ENCODE measurements around the gene ZNF133.

The ZNF133 gene

DNA sequence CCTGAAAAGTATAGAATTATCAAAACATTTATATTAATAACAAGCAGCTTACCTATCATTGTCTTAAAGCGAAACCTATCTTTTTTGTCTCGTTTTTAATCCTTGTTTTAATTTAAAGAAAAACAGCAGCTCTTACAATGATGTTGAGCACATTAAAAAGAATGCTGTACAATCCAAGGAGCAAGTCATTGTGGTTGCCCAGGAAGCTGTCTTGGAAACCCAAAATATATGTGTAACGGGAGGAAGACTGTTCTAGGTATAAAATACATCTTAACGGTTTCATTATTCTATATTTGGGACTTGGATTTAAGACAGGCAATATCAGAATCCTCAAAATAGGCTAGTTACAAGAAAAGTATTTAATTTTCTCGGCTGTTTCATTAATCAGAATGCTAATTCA is 21.7 kb downstream of the ZNF133 start:
- H3K9me3 ChIP-seq (ENCODE audit: insufficient read depth, low read length), result no peaks in the 10 kb centered on the region
- H3K36me3 ChIP-seq (replicated peaks; ENCODE audit: low read depth, low read length), result peaks cover 9% of the 10 kb centered on the region

DNA sequence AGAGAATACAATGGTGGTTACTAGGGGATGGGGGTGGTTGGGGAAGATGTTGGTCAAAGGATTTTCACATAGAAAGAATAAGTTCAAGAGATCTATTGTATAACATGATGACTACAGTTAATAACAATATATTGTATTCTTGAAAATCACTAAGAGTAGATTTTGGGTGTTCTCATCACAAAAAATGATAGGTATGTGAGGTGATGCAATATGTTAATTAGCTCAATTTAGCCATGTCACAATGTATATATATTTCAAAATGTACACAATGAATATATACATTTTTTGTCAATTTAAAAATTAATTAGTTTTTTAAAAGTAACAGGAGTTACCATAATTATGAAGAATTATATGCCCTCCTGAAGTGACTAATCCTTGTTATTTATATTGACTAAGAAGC is 22.3 kb downstream of the ZNF133 start:
- Histone ChIP-seq H3K9ac (ENCODE audit: low read length) (no peak overlapping the region), H3K79me2 (ENCODE audit: low read length) (no peaks in the 10 kb centered on the region), H3K27me3 (ENCODE audit: low read depth, low read length) (no peaks in the 10 kb centered on the region), H3K4me3 (ENCODE audit: low read length) (no peak overlapping the region), H2AFZ (ENCODE audit: low read depth, low read length) (no peak overlapping the region), H3K4me2 (ENCODE audit: low read length) (no peak overlapping the region), H4K20me1 (ENCODE audit: insufficient read depth, low read length) (no peaks in the 10 kb centered on the region), H3K4me1 (ENCODE audit: low read length) (no peaks in the 10 kb centered on the region), H3K9me3 (ENCODE audit: insufficient read depth, low read length) (no peaks in the 10 kb centered on the region), H3K36me3 (replicated peaks; ENCODE audit: low read depth, low read length) (peaks cover 9% of the 10 kb centered on the region), H3K27ac (ENCODE audit: low read length) (no peak overlapping the region)
- TF ChIP-seq, protein P1, sequence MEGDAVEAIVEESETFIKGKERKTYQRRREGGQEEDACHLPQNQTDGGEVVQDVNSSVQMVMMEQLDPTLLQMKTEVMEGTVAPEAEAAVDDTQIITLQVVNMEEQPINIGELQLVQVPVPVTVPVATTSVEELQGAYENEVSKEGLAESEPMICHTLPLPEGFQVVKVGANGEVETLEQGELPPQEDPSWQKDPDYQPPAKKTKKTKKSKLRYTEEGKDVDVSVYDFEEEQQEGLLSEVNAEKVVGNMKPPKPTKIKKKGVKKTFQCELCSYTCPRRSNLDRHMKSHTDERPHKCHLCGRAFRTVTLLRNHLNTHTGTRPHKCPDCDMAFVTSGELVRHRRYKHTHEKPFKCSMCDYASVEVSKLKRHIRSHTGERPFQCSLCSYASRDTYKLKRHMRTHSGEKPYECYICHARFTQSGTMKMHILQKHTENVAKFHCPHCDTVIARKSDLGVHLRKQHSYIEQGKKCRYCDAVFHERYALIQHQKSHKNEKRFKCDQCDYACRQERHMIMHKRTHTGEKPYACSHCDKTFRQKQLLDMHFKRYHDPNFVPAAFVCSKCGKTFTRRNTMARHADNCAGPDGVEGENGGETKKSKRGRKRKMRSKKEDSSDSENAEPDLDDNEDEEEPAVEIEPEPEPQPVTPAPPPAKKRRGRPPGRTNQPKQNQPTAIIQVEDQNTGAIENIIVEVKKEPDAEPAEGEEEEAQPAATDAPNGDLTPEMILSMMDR (IDR thresholded peaks at IDR 0.05; ENCODE audit: low read depth, low read length), result no peak
- no peak for TF ChIP-seq EZH2phosphoT487 (IDR thresholded peaks at IDR 0.05; ENCODE audit: low read depth)

More for the DNA sequence above, 21.7 kb downstream of the ZNF133 start:
- Histone ChIP-seq H3K79me2 (ENCODE audit: low read length) (no peaks in the 10 kb centered on the region), H3K4me2 (ENCODE audit: low read length) (no peak overlapping the region), H3K27me3 (ENCODE audit: low read depth, low read length) (no peaks in the 10 kb centered on the region), H3K4me1 (ENCODE audit: low read length) (no peaks in the 10 kb centered on the region), H3K9ac (ENCODE audit: low read length) (no peak overlapping the region), H2AFZ (ENCODE audit: low read depth, low read length) (no peak overlapping the region), H3K27ac (ENCODE audit: low read length) (no peak overlapping the region), H4K20me1 (ENCODE audit: insufficient read depth, low read length) (no peaks in the 10 kb centered on the region), H3K4me3 (ENCODE audit: low read length) (no peak overlapping the region)
- no peak for TF ChIP-seq EZH2phosphoT487 (IDR thresholded peaks at IDR 0.05; ENCODE audit: low read depth)
- TF ChIP-seq, protein P1 (IDR thresholded peaks at IDR 0.05; ENCODE audit: low read depth, low read length), result no peak

DNA sequence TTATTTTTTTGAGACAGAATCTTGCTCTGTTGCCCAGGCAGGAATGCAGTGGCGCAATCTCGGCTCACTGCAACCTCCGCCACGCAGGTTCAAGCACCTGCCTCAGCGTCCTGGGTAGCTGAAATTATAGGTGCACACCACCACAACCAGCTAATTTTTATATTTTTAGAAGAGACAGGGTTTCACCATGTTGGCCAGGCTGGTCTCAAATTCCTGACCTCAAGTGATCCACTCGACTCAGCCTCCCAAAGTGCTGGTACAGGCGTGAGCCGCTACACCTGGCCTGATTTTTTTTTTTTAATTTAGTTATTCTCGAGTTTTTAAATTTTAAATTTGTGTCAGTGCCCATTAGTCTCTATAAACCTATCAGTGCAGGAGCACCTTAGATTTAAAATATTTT is 24.4 kb downstream of the ZNF133 start:
- Histone ChIP-seq H3K36me3 (replicated peaks; ENCODE audit: low read depth, low read length) (peaks cover 23% of the 10 kb centered on the region), H3K79me2 (ENCODE audit: low read length) (no peaks in the 10 kb centered on the region), H3K9ac (ENCODE audit: low read length) (no peak overlapping the region), H2AFZ (ENCODE audit: low read depth, low read length) (no peak overlapping the region), H3K4me3 (ENCODE audit: low read length) (no peak overlapping the region), H3K27ac (ENCODE audit: low read length) (no peak overlapping the region), H3K4me2 (ENCODE audit: low read length) (no peak overlapping the region), H3K9me3 (ENCODE audit: insufficient read depth, low read length) (no peaks in the 10 kb centered on the region), H3K4me1 (ENCODE audit: low read length) (no peaks in the 10 kb centered on the region), H3K27me3 (ENCODE audit: low read depth, low read length) (no peaks in the 10 kb centered on the region), H4K20me1 (ENCODE audit: insufficient read depth, low read length) (no peaks in the 10 kb centered on the region)
- TF ChIP-seq, protein P1 (IDR thresholded peaks at IDR 0.05; ENCODE audit: low read depth, low read length), result no peak
- no peak for TF ChIP-seq EZH2phosphoT487 (IDR thresholded peaks at IDR 0.05; ENCODE audit: low read depth)

DNA sequence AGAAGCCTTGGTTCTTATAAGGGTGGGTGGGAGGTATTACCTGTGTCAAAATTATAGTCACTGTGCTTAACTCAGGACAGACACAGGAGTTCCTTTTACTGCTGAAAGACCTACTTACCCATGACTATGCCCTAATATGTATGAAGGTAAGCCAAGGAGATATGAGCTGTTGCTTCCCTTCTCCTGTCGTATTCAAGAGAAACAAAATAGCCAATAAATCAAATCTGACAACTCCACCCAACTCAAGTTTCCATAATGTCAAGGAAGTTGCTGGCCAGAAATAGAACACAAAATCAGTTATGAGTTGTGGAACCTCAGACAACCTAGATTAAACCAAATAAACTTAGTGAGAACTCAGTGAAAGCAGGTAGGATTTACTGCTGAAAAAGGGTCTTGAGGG is 25.1 kb downstream of the ZNF133 start:
- Histone ChIP-seq H3K27ac (ENCODE audit: low read length) (no peak overlapping the region), H4K20me1 (ENCODE audit: insufficient read depth, low read length) (no peaks in the 10 kb centered on the region), H3K79me2 (ENCODE audit: low read length) (no peaks in the 10 kb centered on the region), H3K9ac (ENCODE audit: low read length) (no peak overlapping the region), H3K4me1 (ENCODE audit: low read length) (no peaks in the 10 kb centered on the region), H3K27me3 (ENCODE audit: low read depth, low read length) (no peaks in the 10 kb centered on the region), H3K9me3 (ENCODE audit: insufficient read depth, low read length) (no peaks in the 10 kb centered on the region), H2AFZ (ENCODE audit: low read depth, low read length) (no peak overlapping the region), H3K4me2 (ENCODE audit: low read length) (no peak overlapping the region), H3K4me3 (ENCODE audit: low read length) (no peak overlapping the region), H3K36me3 (replicated peaks; ENCODE audit: low read depth, low read length) (peaks cover 23% of the 10 kb centered on the region)
- TF ChIP-seq, protein P1 (IDR thresholded peaks at IDR 0.05; ENCODE audit: low read depth, low read length), result no peak
- no peak for TF ChIP-seq EZH2phosphoT487 (IDR thresholded peaks at IDR 0.05; ENCODE audit: low read depth)
